Keratinocyte (primary cell): ENCODE measurements around the gene SERPINB10. TPM values are rescaled to one million over a fixed set of nuclear protein-coding genes. Genes with fewer than 3 reads are reported as not detected.

Experiments used
- DNase-seq: peaks from one replicate; pipeline ENCODE4 v3.0.0-alpha.2; 2011; ENCODE audit warnings: low read depth, missing footprints, low spot score
- FAIRE-seq: peaks from 2 replicates; lab custom pipeline; 2011; peaks lifted over from hg19 to GRCh38; lab: Jason Lieb, UNC
- H2AFZ ChIP-seq: 2 replicates; pipeline ENCODE4 v1.6.0; 2012; ENCODE audit warnings: low read length, control low read depth, inconsistent platforms; ENCODE audit not compliant: control insufficient read depth
- H3K27ac ChIP-seq: 2 replicates; pipeline ENCODE4 v1.5.1; 2011; ENCODE audit warnings: low read length; ENCODE audit not compliant: control insufficient read depth, insufficient read depth
- H3K27me3 ChIP-seq: 3 replicates; pipeline ENCODE4 v1.6.0; 2011; ENCODE audit warnings: low read length; ENCODE audit not compliant: control insufficient read depth, insufficient read depth; ENCODE audit errors: extremely low read depth
- H3K36me3 ChIP-seq, 2 experiments: 2 replicates in 1 of 2; 3 replicates in 1 of 2; pipeline ENCODE4 v1.5.1; 2011; ENCODE audit warnings: low read length in 2 of 2, mild to moderate bottlenecking in 1 of 2; ENCODE audit not compliant: control insufficient read depth in 2 of 2, insufficient read depth in 2 of 2; ENCODE audit errors: extremely low read depth in 1 of 2
- H3K4me1 ChIP-seq: 3 replicates; pipeline ENCODE4 v1.5.1; 2011; ENCODE audit warnings: low read length; ENCODE audit not compliant: control insufficient read depth, insufficient read depth; ENCODE audit errors: extremely low read depth
- H3K4me2 ChIP-seq: 3 replicates; pipeline ENCODE4 v1.6.0; 2011; ENCODE audit warnings: low read depth, low read length; ENCODE audit not compliant: control insufficient read depth, insufficient read depth; ENCODE audit errors: extremely low read depth
- H3K4me3 ChIP-seq, 3 experiments: fragments of 200-600 bp in 1 of 3; sonication (generic) in 1 of 3; 2 replicates in 2 of 3; 3 replicates in 1 of 3; pipeline ENCODE4 v1.5.1; 2011 to 2016; ENCODE audit warnings: low read length in 3 of 3, mild to moderate bottlenecking in 3 of 3, control low read depth in 2 of 3, inconsistent platforms in 1 of 3, low read depth in 1 of 3, mixed read lengths in 1 of 3, mixed run types in 1 of 3, moderate library complexity in 1 of 3; ENCODE audit not compliant: control insufficient read depth in 2 of 3, insufficient read depth in 2 of 3; ENCODE audit errors: extremely low read depth in 1 of 3
- H3K79me2 ChIP-seq: 2 replicates; pipeline ENCODE4 v1.6.0; 2012; ENCODE audit warnings: low read length; ENCODE audit not compliant: control insufficient read depth, insufficient read depth
- H3K9ac ChIP-seq: 3 replicates; pipeline ENCODE4 v1.6.0; 2011; ENCODE audit warnings: low read length; ENCODE audit not compliant: control insufficient read depth, insufficient read depth; ENCODE audit errors: extremely low read depth
- H3K9me1 ChIP-seq: 3 replicates; pipeline ENCODE4 v1.6.0; 2011; ENCODE audit warnings: low read length; ENCODE audit not compliant: control insufficient read depth, insufficient read depth; ENCODE audit errors: extremely low read depth
- H3K9me3 ChIP-seq: 2 replicates; pipeline ENCODE4 v1.5.1; 2012; ENCODE audit warnings: low read depth, low read length; ENCODE audit not compliant: control insufficient read depth
- H4K20me1 ChIP-seq: 3 replicates; pipeline ENCODE4 v1.6.0; 2011; ENCODE audit warnings: low read length; ENCODE audit not compliant: control insufficient read depth, insufficient read depth; ENCODE audit errors: extremely low read depth
- CTCF ChIP-seq, 3 experiments: IDR thresholded peaks in 1 of 3; conservative IDR thresholded peaks in 1 of 3; optimal IDR thresholded peaks in 1 of 3; 2 replicates in 2 of 3; 3 replicates in 1 of 3; pipeline versions ENCODE3 to v1.5.1; 2011; ENCODE audit warnings: low read length in 3 of 3, mild to moderate bottlenecking in 3 of 3, moderate library complexity in 2 of 3, control low read depth in 1 of 3, inconsistent platforms in 1 of 3; ENCODE audit not compliant: insufficient read depth in 2 of 3; ENCODE audit errors: extremely low read depth in 1 of 3
- EZH2 ChIP-seq: IDR thresholded peaks from one replicate; pipeline ENCODE4 v1.6.1; 2012; ENCODE audit warnings: inconsistent platforms, mild to moderate bottlenecking, low read length, moderate library complexity
- dilution Hi-C: fragments of 300-500 bp; cut with MboI; formaldehyde crosslinking; loops from one replicate; pipeline ENCODE4 v1.7.0; 2020; ENCODE audit warnings: low sequenced_read_pairs; ENCODE audit not compliant: extremely low pct_ligation_motif_present
- polyA plus RNA-seq, 5 experiments: library from polyadenylated mRNA; depleted of rRNA in 3 of 5; stranded (reverse) in 3 of 5; stranded (forward) in 1 of 5; unstranded in 1 of 5; fragments of >200 nt; gene quantifications; 1 replicate in 1 of 5; 2 replicates in 3 of 5; 3 replicates in 1 of 5; pipeline versions ENCODE4 v1.2.1 to v1.2.3, GENCODE V29; 2011 to 2012; ENCODE audit warnings: missing spikeins in 2 of 5, low read depth in 1 of 5, low replicate concordance in 1 of 5

The SERPINB10 gene
- polyA plus RNA-seq, 1 donor (not counting 4 experiments of a cell fraction or from before 2014, with no cell fraction given): 10.1 TPM

DNA sequence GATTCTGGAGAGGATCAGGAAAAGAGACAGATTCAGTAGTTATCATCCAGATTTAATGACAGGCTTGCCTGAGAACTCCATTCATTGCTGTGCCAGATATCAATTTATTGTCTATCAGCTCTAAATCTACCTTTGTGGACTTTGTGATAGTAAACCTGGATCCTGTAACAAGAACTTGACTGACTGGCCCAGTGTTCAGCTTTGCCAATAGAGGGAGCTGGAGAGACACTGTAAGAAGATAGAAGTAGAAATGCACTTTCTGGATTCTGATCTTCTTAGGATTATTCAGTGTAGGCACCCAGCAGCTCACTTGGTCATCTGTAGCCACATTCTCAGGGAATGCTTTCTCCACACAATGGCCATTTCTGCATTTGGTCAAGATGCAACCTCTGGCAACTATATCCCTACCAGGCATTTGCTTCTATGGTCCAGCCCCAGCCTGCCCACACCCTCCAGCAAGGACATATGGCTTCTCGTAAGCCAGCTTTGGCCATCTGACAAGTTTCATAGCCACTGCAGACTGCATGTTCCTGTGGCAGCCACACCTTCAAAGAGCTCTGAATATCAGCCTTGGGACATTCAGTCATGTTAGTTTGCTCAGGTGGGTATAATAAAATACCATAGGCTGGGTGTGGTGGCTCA is 56.0 kb downstream of the SERPINB10 start:
- no peak overlapping the region for H3K4me3 ChIP-seq
- H3K4me1 ChIP-seq: peaks cover 12% of the 10 kb centered on the region
- DNase-seq (no peak), FAIRE-seq (peak; percentile 85)
- H3K9me3 ChIP-seq: no peaks in the 10 kb centered on the region
- dilution Hi-C loops: no loop called here
- H3K27me3 ChIP-seq: no peaks in the 10 kb centered on the region
- no peaks in the 10 kb centered on the region for H3K9me1 ChIP-seq
- no peak for TF ChIP-seq EZH2
- TF ChIP-seq CTCF (optimal IDR thresholded peaks at IDR 0.05 in 1 of 3, IDR thresholded peaks at IDR 0.05 in 1 of 3, conservative IDR thresholded peaks at IDR 0.05 in 1 of 3; ENCODE audit: extremely low read depth in 1 of 3, insufficient read depth in 2 of 3, low read length in 3 of 3): peak; percentile 64 to 90 (median 88)
- no peak overlapping the region for H3K27ac ChIP-seq
- no peak overlapping the region for H3K9ac ChIP-seq
- no peaks in the 10 kb centered on the region for H3K36me3 ChIP-seq
- no peak overlapping the region for H3K4me2 ChIP-seq
- H4K20me1 ChIP-seq: no peaks in the 10 kb centered on the region
- H3K79me2 ChIP-seq: no peaks in the 10 kb centered on the region
- peak overlapping the region; percentile 10 for H2AFZ ChIP-seq

- H3K27me3 ChIP-seq: no peaks in the 10 kb centered on the region
- H3K36me3 ChIP-seq: no peaks in the 10 kb centered on the region
- H3K4me2 ChIP-seq: no peak overlapping the region
- no peak for DNase-seq
- FAIRE-seq: no peak
- no peaks in the 10 kb centered on the region for H4K20me1 ChIP-seq
- H3K9me1 ChIP-seq: no peaks in the 10 kb centered on the region
- TF ChIP-seq EZH2: no peak
- no peak for TF ChIP-seq CTCF (optimal IDR thresholded peaks at IDR 0.05 in 1 of 3, IDR thresholded peaks at IDR 0.05 in 1 of 3, conservative IDR thresholded peaks at IDR 0.05 in 1 of 3; ENCODE audit: extremely low read depth in 1 of 3, insufficient read depth in 2 of 3, low read length in 3 of 3)
- H3K79me2 ChIP-seq: no peaks in the 10 kb centered on the region
- no peak overlapping the region for H3K4me3 ChIP-seq
- H3K27ac ChIP-seq: no peak overlapping the region
- no peak overlapping the region for H2AFZ ChIP-seq
- peaks cover 23% of the 10 kb centered on the region for H3K4me1 ChIP-seq
- dilution Hi-C loops: no loop called here
- no peaks in the 10 kb centered on the region for H3K9me3 ChIP-seq
- H3K9ac ChIP-seq: no peak overlapping the region
Observed at GRCh38 chr18:63964908-63965307, 57.1 kb downstream of the SERPINB10 start.
